Neuronal stem cell (in vitro differentiated cells): ENCODE measurements around the gene VWA5B2.

Source experiments
- DNase-seq: peaks from one replicate; pipeline ENCODE4 v3.0.0-alpha.2; 2013; ENCODE audit warnings: low spot score
- H2AFZ ChIP-seq: one replicate; pipeline ENCODE4 v1.6.1; 2013; ENCODE audit warnings: mild to moderate bottlenecking, low read length, inconsistent platforms
- H2AK5ac ChIP-seq: 2 replicates; pipeline ENCODE4 v1.6.1; 2013; ENCODE audit warnings: low read depth, mild to moderate bottlenecking, inconsistent platforms, low read length, moderate library complexity, mixed read lengths
- H2BK120ac ChIP-seq: 2 replicates; pipeline ENCODE4 v1.6.1; 2013; ENCODE audit warnings: low read depth, mild to moderate bottlenecking, inconsistent platforms, low read length, moderate library complexity, mixed read lengths
- H2BK12ac ChIP-seq: one replicate; pipeline ENCODE4 v1.6.1; 2013; ENCODE audit warnings: low read length, inconsistent platforms
- H2BK15ac ChIP-seq: 2 replicates; pipeline ENCODE4 v1.6.1; 2013; ENCODE audit warnings: mild to moderate bottlenecking, low read length, inconsistent platforms, mixed read lengths
- H2BK5ac ChIP-seq: one replicate; pipeline ENCODE4 v1.6.1; 2013; ENCODE audit warnings: inconsistent platforms, mild to moderate bottlenecking, low read length, moderate library complexity
- H3K14ac ChIP-seq: one replicate; pipeline ENCODE4 v1.6.1; 2013; ENCODE audit warnings: low read length, inconsistent platforms
- H3K18ac ChIP-seq: 2 replicates; pipeline ENCODE4 v1.6.1; 2013; ENCODE audit warnings: low read length, inconsistent platforms
- H3K23ac ChIP-seq: 2 replicates; pipeline ENCODE4 v1.6.1; 2013; ENCODE audit warnings: low read depth, mild to moderate bottlenecking, mixed read lengths, low read length, inconsistent platforms; ENCODE audit not compliant: poor library complexity
- H3K27ac ChIP-seq: replicated peaks from 3 replicates; pipeline ENCODE4 v1.5.1; 2013; ENCODE audit warnings: low read length, inconsistent platforms
- H3K27me3 ChIP-seq, 3 experiments: 2 replicates each; pipeline ENCODE4 v1.6.1; 2013; ENCODE audit warnings: low read length in 3 of 3, mild to moderate bottlenecking in 2 of 3, inconsistent platforms in 1 of 3, low read depth in 1 of 3, mixed read lengths in 1 of 3, moderate library complexity in 1 of 3; ENCODE audit not compliant: control insufficient read depth in 3 of 3, insufficient read depth in 3 of 3
- H3K36me3 ChIP-seq, 2 donors: replicated peaks in 1 of 2; 2 replicates each; pipeline ENCODE4 v1.6.1; 2013; ENCODE audit warnings: low read length in 2 of 2; ENCODE audit not compliant: control insufficient read depth in 2 of 2, insufficient read depth in 2 of 2
- H3K4ac ChIP-seq: 2 replicates; pipeline ENCODE4 v1.6.1; 2013; ENCODE audit warnings: inconsistent platforms, mild to moderate bottlenecking, low read length, moderate library complexity
- H3K4me1 ChIP-seq, 2 donors: 1 replicate in 1 of 2; 2 replicates in 1 of 2; pipeline ENCODE4 v1.6.1; 2013; ENCODE audit warnings: low read length in 2 of 2, low read depth in 1 of 2; ENCODE audit not compliant: control insufficient read depth in 2 of 2, insufficient read depth in 1 of 2
- H3K4me2 ChIP-seq: one replicate; pipeline ENCODE4 v1.6.1; 2013; ENCODE audit warnings: mild to moderate bottlenecking, low read length, inconsistent platforms; ENCODE audit not compliant: insufficient read depth, poor library complexity, severe bottlenecking
- H3K4me3 ChIP-seq, 2 donors: 2 replicates each; pipeline ENCODE4 v1.5.1; 2013; ENCODE audit warnings: low read length in 2 of 2, mild to moderate bottlenecking in 2 of 2, inconsistent platforms in 1 of 2, moderate library complexity in 1 of 2
- H3K79me1 ChIP-seq: one replicate; pipeline ENCODE4 v1.6.1; 2013; ENCODE audit warnings: low read depth, mild to moderate bottlenecking, inconsistent platforms, low read length, moderate library complexity
- H3K9ac ChIP-seq: one replicate; pipeline ENCODE4 v1.6.1; 2013; ENCODE audit warnings: mild to moderate bottlenecking, low read depth, low read length, inconsistent platforms; ENCODE audit not compliant: poor library complexity
- H3K9me3 ChIP-seq, 2 donors: replicated peaks in 1 of 2; 2 replicates each; pipeline versions ENCODE3 to v1.6.1; 2013; ENCODE audit warnings: low read length in 2 of 2, mild to moderate bottlenecking in 2 of 2, inconsistent platforms in 1 of 2, low read depth in 1 of 2, mixed read lengths in 1 of 2, moderate library complexity in 1 of 2; ENCODE audit not compliant: control insufficient read depth in 2 of 2, insufficient read depth in 1 of 2
- H4K8ac ChIP-seq: one replicate; pipeline ENCODE4 v1.6.1; 2013; ENCODE audit warnings: low read depth, mild to moderate bottlenecking, inconsistent platforms, low read length, moderate library complexity
- H4K91ac ChIP-seq: one replicate; pipeline ENCODE4 v1.6.1; 2013; ENCODE audit warnings: low read length, low read depth, mild to moderate bottlenecking, inconsistent platforms; ENCODE audit not compliant: poor library complexity
- WGBS, 2 donors: extraction: QIAGEN DNeasy Blood & Tissue Kit; methylation state at CpG; one replicate each; pipeline ENCODE4 v1.1.7; 2013; ENCODE audit warnings: missing lambda C conversion rate in 2 of 2, mixed read lengths in 1 of 2; ENCODE audit not compliant: insufficient read length in 2 of 2, insufficient replicate concordance in 1 of 2; ENCODE audit errors: extremely low coverage in 2 of 2; 5-methylcytosine and 5-hydroxymethylcytosine counted together

VWA5B2 gene

GRCh38 chr3:184196536-184196935 is 32.8 kb upstream of the VWA5B2 start:
- Histone ChIP-seq H2BK5ac (peak overlapping the region; percentile 82), H2BK120ac (no peak overlapping the region), H3K18ac (no peak overlapping the region), H3K14ac (no peak overlapping the region), H3K4me2 (no peak overlapping the region), H3K36me3 (peaks cover 18 to 37% of the 10 kb centered on the region in 2 donors), H3K27me3 (no peaks in the 10 kb centered on the region), H3K23ac (no peak overlapping the region), H3K79me1 (no peaks in the 10 kb centered on the region), H3K4me3 (peak overlapping the region in 1 of 2 donors; percentile 59), H3K9ac (no peak overlapping the region), H2AFZ (no peak overlapping the region), H2AK5ac (peak overlapping the region; percentile 35), H4K91ac (no peak overlapping the region), H3K9me3 (no peaks in the 10 kb centered on the region), H3K27ac (no peak overlapping the region), H3K4ac (no peak overlapping the region), H2BK15ac (no peak overlapping the region), H4K8ac (no peak overlapping the region), H3K4me1 (no peaks in the 10 kb centered on the region), H2BK12ac (no peak overlapping the region)
- WGBS, 2 donors, result no CpG with 5 or more reads among the region's 6 CpGs
- no peak for DNase-seq

GRCh38 chr3:184198509-184198908 is 30.9 kb upstream of the VWA5B2 start:
- Histone ChIP-seq H2BK15ac (no peak overlapping the region), H2AFZ (no peak overlapping the region), H4K91ac (no peak overlapping the region), H3K18ac (no peak overlapping the region), H3K4me1 (no peaks in the 10 kb centered on the region), H3K79me1 (no peaks in the 10 kb centered on the region), H3K4me2 (no peak overlapping the region), H3K9ac (no peak overlapping the region), H2BK5ac (no peak overlapping the region), H3K27ac (no peak overlapping the region), H3K4me3 (no peak overlapping the region), H2BK12ac (no peak overlapping the region), H2AK5ac (no peak overlapping the region), H3K14ac (no peak overlapping the region), H3K9me3 (no peaks in the 10 kb centered on the region), H3K23ac (no peak overlapping the region), H3K36me3 (peaks cover 7 to 19% of the 10 kb centered on the region in 2 donors), H3K4ac (no peak overlapping the region), H3K27me3 (no peaks in the 10 kb centered on the region), H4K8ac (no peak overlapping the region), H2BK120ac (no peak overlapping the region)
- WGBS, 2 donors, result no CpG with 5 or more reads among the region's 9 CpGs
- DNase-seq, result no peak

- H4K91ac ChIP-seq, result no peak overlapping the region
- H3K4ac ChIP-seq, result no peak overlapping the region
- H3K23ac ChIP-seq, result no peak overlapping the region
- H3K9ac ChIP-seq, result no peak overlapping the region
- no peak overlapping the region for H2BK120ac ChIP-seq
- no peak overlapping the region for H3K4me3 ChIP-seq
- no peak overlapping the region for H2BK15ac ChIP-seq
- H3K9me3 ChIP-seq, result no peaks in the 10 kb centered on the region
- no peak for DNase-seq
- H2BK12ac ChIP-seq, result no peak overlapping the region
- H3K27me3 ChIP-seq, result no peaks in the 10 kb centered on the region
- no peaks in the 10 kb centered on the region for H3K79me1 ChIP-seq
- no peak overlapping the region for H3K4me2 ChIP-seq
- H2AFZ ChIP-seq, result no peak overlapping the region
- no peak overlapping the region for H4K8ac ChIP-seq
- H2BK5ac ChIP-seq, result no peak overlapping the region
- H3K4me1 ChIP-seq, result no peaks in the 10 kb centered on the region
- H3K14ac ChIP-seq, result no peak overlapping the region
- H3K36me3 ChIP-seq, result peaks cover 0 to 2% of the 10 kb centered on the region in 2 donors
- no peak overlapping the region for H2AK5ac ChIP-seq
- H3K18ac ChIP-seq, result no peak overlapping the region
- no peak overlapping the region for H3K27ac ChIP-seq
Measured at GRCh38 chr3:184200825-184201224, 28.6 kb upstream of the VWA5B2 start.

GRCh38 chr3:184203526-184203925 is 25.9 kb upstream of the VWA5B2 start:
- Histone ChIP-seq H3K9me3 (no peaks in the 10 kb centered on the region), H3K4me3 (peak overlapping the region in 1 of 2 donors; percentile 35), H3K27me3 (peaks cover 0 to 9% (median 0%) of the 10 kb centered on the region in 3 experiments), H3K23ac (no peak overlapping the region), H2AFZ (no peak overlapping the region), H2AK5ac (no peak overlapping the region), H3K27ac (no peak overlapping the region), H3K79me1 (no peaks in the 10 kb centered on the region), H4K8ac (no peak overlapping the region), H3K9ac (no peak overlapping the region), H3K4me2 (no peak overlapping the region), H3K14ac (no peak overlapping the region), H3K4me1 (peaks cover 0 to 3% of the 10 kb centered on the region in 2 donors), H2BK12ac (no peak overlapping the region), H2BK15ac (no peak overlapping the region), H3K4ac (no peak overlapping the region), H4K91ac (no peak overlapping the region), H2BK5ac (no peak overlapping the region), H2BK120ac (no peak overlapping the region), H3K36me3 (no peaks in the 10 kb centered on the region), H3K18ac (no peak overlapping the region)
- WGBS, 2 donors, result no CpG with 5 or more reads among the region's 8 CpGs
- DNase-seq, result no peak
